Retinal pigment epithelial cell (primary cell): ENCODE results near the gene SLC25A14.

Experiments
- DNase-seq: peaks from one replicate; pipeline ENCODE4 v3.0.0-alpha.2; 2010; ENCODE audit warnings: low read depth
- H3K4me3 ChIP-seq: 2 replicates; pipeline ENCODE4 v1.5.1; 2011; ENCODE audit warnings: mild to moderate bottlenecking, low read length, control low read depth, moderate library complexity
- TF ChIP-seq, protein P1 (sequence below): conservative IDR thresholded peaks from 2 replicates; pipeline ENCODE4 v1.5.1; 2011; ENCODE audit warnings: low read depth, low read length, control low read depth, inconsistent platforms

Gene SLC25A14

DNA sequence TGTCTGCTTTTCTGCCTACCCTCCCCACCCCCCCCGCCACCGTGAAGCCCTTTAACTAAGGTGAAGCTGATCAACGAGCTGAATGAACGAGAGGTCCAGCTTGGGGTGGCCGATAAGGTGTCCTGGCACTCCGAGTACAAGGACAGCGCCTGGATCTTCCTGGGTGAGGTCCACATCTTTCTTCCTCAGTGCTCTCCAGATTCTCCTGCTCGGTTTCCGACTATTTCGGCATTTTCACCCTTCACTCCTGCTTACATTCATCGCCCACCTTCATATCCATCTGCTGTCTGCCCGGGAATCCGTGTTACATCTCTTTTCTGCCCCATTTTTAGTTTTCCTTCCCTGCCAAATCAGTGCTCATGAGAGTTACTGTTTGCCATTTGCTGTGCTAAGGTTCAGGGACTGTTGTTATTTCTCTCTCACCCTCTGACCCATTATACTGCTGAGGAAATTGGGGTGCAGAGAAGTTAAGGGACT, 62.5 kb downstream of the SLC25A14 start:
- TF ChIP-seq, protein P1, sequence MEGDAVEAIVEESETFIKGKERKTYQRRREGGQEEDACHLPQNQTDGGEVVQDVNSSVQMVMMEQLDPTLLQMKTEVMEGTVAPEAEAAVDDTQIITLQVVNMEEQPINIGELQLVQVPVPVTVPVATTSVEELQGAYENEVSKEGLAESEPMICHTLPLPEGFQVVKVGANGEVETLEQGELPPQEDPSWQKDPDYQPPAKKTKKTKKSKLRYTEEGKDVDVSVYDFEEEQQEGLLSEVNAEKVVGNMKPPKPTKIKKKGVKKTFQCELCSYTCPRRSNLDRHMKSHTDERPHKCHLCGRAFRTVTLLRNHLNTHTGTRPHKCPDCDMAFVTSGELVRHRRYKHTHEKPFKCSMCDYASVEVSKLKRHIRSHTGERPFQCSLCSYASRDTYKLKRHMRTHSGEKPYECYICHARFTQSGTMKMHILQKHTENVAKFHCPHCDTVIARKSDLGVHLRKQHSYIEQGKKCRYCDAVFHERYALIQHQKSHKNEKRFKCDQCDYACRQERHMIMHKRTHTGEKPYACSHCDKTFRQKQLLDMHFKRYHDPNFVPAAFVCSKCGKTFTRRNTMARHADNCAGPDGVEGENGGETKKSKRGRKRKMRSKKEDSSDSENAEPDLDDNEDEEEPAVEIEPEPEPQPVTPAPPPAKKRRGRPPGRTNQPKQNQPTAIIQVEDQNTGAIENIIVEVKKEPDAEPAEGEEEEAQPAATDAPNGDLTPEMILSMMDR, result no peak
- H3K4me3 ChIP-seq, result peak overlapping the region; percentile 80
- no peak for DNase-seq

DNA sequence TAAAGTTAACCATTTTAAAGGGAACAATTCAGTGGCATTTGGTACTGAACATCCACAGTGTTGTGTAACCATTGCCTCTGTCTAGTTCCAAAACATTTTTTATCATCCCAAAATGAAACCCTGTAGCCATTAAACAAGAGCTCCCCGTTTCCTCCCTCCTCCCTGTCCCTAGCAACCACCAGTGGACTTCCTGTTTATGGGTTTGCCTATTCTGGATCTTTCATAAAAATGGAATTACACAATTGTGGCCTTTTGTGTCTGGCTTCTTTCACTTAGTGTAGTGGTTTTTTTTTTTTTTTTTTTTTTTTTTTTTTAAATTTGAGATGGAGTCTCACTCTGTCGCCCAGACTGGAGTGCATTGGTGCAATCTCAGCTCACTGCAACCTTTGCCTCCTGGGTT, 73.7 kb downstream of the SLC25A14 start:
- no peak overlapping the region for H3K4me3 ChIP-seq
- TF ChIP-seq, protein P1, result no peak
- DNase-seq, result no peak

DNA sequence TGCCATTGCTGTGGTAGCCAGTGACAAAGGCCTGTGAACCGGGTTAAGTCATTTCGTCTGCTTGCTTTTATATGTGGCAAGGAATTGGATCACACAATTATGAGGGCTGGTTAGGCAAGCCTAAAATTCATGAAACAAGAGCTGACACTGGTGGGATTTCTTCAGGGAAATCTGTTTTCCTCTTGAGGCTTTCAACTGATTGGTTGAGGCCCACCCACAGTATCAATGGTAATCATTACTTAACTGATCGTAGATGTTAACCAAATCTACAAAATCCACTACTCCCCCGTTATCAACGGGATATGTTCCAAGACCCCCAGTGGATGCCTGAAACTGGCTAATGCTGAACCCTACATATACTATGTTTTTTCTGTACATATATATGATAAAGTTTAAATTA, 75.1 kb downstream of the SLC25A14 start:
- TF ChIP-seq, protein P1, result no peak
- no peak overlapping the region for H3K4me3 ChIP-seq
- no peak for DNase-seq

DNA sequence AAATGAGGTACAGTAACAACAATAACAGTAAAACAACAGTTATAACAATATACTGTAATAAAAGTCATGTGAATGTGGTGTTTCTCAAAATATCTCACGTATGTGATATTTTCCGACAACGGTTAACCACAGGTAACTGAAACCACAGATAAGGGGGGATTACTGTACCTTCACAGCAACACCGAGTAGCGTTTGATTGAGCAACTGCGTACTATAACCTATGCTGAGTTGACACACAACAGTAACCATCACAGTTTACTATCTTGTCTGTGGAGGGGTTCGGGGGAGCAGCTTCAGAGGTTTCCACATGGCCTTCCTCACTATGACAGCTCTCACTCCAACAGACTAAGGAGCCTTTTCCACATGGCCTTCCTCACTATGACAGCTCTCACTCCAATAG, 75.5 kb downstream of the SLC25A14 start:
- DNase-seq, result no peak
- TF ChIP-seq, protein P1, result no peak
- H3K4me3 ChIP-seq, result no peak overlapping the region

DNA sequence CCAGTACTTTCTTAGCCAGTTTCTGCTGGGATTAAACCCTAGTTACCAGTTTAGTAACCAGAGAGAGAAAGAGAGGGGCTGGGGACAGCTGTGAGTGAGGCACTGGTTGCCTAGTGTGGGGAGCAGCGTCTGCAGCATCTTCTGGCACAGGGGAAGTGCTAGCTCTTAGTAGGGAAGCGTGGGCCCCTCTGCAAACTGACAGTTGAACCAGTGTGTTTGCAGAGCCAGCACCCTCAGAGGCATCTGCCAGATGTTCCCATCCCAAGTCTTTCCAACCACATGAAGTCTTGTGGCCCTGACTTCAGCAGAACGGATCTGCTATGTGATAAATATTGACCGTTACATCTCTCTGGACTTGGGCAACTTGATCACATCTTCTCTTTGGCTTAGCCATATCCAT, 77.1 kb downstream of the SLC25A14 start:
- DNase-seq, result no peak
- TF ChIP-seq, protein P1, result no peak
- H3K4me3 ChIP-seq, result no peak overlapping the region

DNA sequence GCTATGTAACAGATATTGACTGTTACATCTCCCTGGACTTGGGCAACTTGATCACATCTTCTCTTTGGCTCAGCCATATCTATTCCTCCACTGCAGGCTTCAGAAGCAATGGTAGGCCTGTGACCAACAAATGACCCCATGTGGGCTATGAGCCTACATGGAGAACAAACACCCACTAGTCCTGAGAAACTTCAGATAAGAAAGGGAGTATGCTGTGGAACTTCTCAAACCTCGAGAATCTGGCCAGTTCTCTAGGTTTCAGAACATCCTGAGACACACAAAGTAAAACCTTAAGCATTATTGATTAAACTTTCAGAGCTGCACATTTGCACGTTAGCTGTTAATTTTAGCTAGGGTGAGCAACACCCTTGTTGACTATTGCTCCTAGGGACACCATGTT, 78.3 kb downstream of the SLC25A14 start:
- TF ChIP-seq, protein P1, result no peak
- no peak overlapping the region for H3K4me3 ChIP-seq
- DNase-seq, result no peak

DNA sequence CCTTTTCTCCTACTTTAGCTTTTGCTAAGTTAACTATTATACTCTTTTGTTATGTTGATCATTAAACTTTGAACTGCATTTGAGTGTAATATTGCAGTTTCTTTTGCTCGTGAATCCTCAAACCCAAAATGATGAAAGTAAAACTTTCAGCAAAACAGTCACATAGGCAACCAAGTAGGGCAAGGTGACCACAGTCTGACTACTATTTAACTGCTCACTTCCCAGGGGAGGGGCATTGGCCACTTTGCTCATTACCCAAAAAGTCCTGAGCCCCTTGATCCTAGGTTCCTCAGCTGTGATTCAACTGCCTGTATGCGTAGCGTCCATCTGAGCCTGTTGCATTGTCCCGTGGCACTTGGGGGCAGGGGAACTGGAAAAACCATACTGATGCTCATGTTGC, 79.0 kb downstream of the SLC25A14 start:
- no peak overlapping the region for H3K4me3 ChIP-seq
- no peak for DNase-seq
- TF ChIP-seq, protein P1, result no peak
